GM19438 (cell line): Measurements from ENCODE around the gene NSUN6.
A peak's percentile ranks its signal among the peaks of the same experiment; 100 is the strongest.

Source experiments
- ATAC-seq: cut with Tn5 transposase; IDR thresholded peaks from one replicate; pipeline ENCODE4 v1.9.1; 2021; ENCODE audit warnings: low read depth; ENCODE audit not compliant: unreplicated experiment

Gene NSUN6

GRCh38 chr10:18505456-18506118, 145.8 kb downstream of the NSUN6 start:
- ATAC-seq: no peak

- no peak for ATAC-seq
Measured at GRCh38 chr10:18504161-18504560, 147.2 kb downstream of the NSUN6 start.

- ATAC-seq: no peak
Measured at GRCh38 chr10:18501629-18502028, 149.8 kb downstream of the NSUN6 start.

GRCh38 chr10:18501198-18501597, 150.2 kb downstream of the NSUN6 start:
- peak; percentile 86 for ATAC-seq

GRCh38 chr10:18500576-18500975, 150.8 kb downstream of the NSUN6 start:
- ATAC-seq: no peak

- ATAC-seq: no peak
Measured at GRCh38 chr10:18498998-18499397, 152.4 kb downstream of the NSUN6 start.

- ATAC-seq: no peak
Measured at GRCh38 chr10:18497806-18498369, 153.5 kb downstream of the NSUN6 start.
